IMR-90 (cell line): ENCODE measurements around the gene ZBTB4. TPM values are rescaled to one million over a fixed set of nuclear protein-coding genes. Genes with fewer than 3 reads are reported as not detected.

Source experiments
- ATAC-seq: fragments of 200-7000 bp; cut with Tn5 transposase; 2 replicates; pipeline ENCODE4 v1.9.1; 2020; ENCODE audit warnings: low read depth, mild to moderate bottlenecking, moderate library complexity
- BruUV-seq: library from RNA; stranded (reverse); fragments of 400-500 nt; replicated peaks from 2 replicates; lab custom pipeline; 2021; lab: Mats Ljungman, UMichigan
- CTCF ChIA-PET: fragments of 300-600 bp; formaldehyde crosslinking; extraction: SDS; loops from one replicate; lab custom pipeline; 2021; ENCODE audit warnings: antibody characterized with exemption; lab: Yijun Ruan, JAX
- POLR2A ChIA-PET: fragments of 300-600 bp; sonication (Branson Sonifier 250); formaldehyde crosslinking; loops from one replicate; lab custom pipeline; 2022; ENCODE audit warnings: antibody characterized with exemption; ENCODE audit not compliant: unreplicated experiment; lab: Charles Lee
- DNase-seq: peaks from one replicate; pipeline ENCODE4 v3.0.0; 2013
- H2AFZ ChIP-seq: replicated peaks from 2 replicates; pipeline ENCODE3; 2013; ENCODE audit warnings: low read length, mild to moderate bottlenecking; ENCODE audit not compliant: poor library complexity
- H2AK5ac ChIP-seq: 2 replicates; pipeline ENCODE4 v1.6.1; 2013; ENCODE audit warnings: low read depth, low read length, inconsistent platforms
- H2AK9ac ChIP-seq: replicated peaks from 2 replicates; pipeline ENCODE3; 2013; ENCODE audit warnings: mild to moderate bottlenecking, low read depth, low read length, moderate library complexity; ENCODE audit not compliant: poor library complexity
- H2BK120ac ChIP-seq: 2 replicates; pipeline ENCODE4 v1.6.1; 2013; ENCODE audit warnings: low read depth, low read length, inconsistent platforms
- H2BK15ac ChIP-seq: 3 replicates; pipeline ENCODE4 v1.6.1; 2013; ENCODE audit warnings: low read depth, low read length, inconsistent platforms
- H2BK20ac ChIP-seq: 2 replicates; pipeline ENCODE4 v1.6.1; 2013; ENCODE audit warnings: low read depth, mild to moderate bottlenecking, inconsistent platforms, low read length, moderate library complexity
- H2BK5ac ChIP-seq: 2 replicates; pipeline ENCODE4 v1.6.1; 2013; ENCODE audit warnings: mild to moderate bottlenecking, low read depth, low read length, inconsistent platforms; ENCODE audit not compliant: poor library complexity, severe bottlenecking
- H3K14ac ChIP-seq: replicated peaks from 2 replicates; pipeline ENCODE4 v1.6.1; 2013; ENCODE audit warnings: low read depth, low read length, inconsistent platforms
- H3K18ac ChIP-seq: 2 replicates; pipeline ENCODE4 v1.6.1; 2013; ENCODE audit warnings: low read depth, low read length, control low read depth
- H3K23ac ChIP-seq: 2 replicates; pipeline ENCODE4 v1.6.1; 2013; ENCODE audit warnings: low read depth, low read length, inconsistent platforms
- H3K27ac ChIP-seq: 2 replicates; pipeline ENCODE4 v1.5.1; 2013; ENCODE audit warnings: mild to moderate bottlenecking, control low read depth, low read length; ENCODE audit not compliant: insufficient read depth
- H3K27me3 ChIP-seq: 2 replicates; pipeline ENCODE4 v1.6.1; 2013; ENCODE audit warnings: low read length; ENCODE audit not compliant: control insufficient read depth, insufficient read depth
- H3K36me3 ChIP-seq: 2 replicates; pipeline ENCODE4 v1.6.1; 2013; ENCODE audit warnings: low read length, mixed read lengths; ENCODE audit not compliant: control insufficient read depth, insufficient read depth
- H3K4ac ChIP-seq: 2 replicates; pipeline ENCODE4 v1.6.1; 2013; ENCODE audit warnings: low read depth, low read length, inconsistent platforms
- H3K4me1 ChIP-seq: 2 replicates; pipeline ENCODE4 v1.6.1; 2013; ENCODE audit warnings: low read length, mixed read lengths; ENCODE audit not compliant: control insufficient read depth, insufficient read depth
- H3K4me2 ChIP-seq: 2 replicates; pipeline ENCODE4 v1.6.1; 2013; ENCODE audit warnings: low read depth, mild to moderate bottlenecking, control low read depth, low read length, moderate library complexity
- H3K4me3 ChIP-seq: 2 replicates; pipeline ENCODE4 v1.5.1; 2013; ENCODE audit warnings: low read depth, mild to moderate bottlenecking, control low read depth, low read length, moderate library complexity; ENCODE audit not compliant: insufficient read depth
- H3K56ac ChIP-seq: 2 replicates; pipeline ENCODE4 v1.6.1; 2013; ENCODE audit warnings: low read length, inconsistent platforms; ENCODE audit not compliant: insufficient read depth; ENCODE audit errors: extremely low read depth
- H3K79me1 ChIP-seq, 2 experiments: 2 replicates each; pipeline ENCODE4 v1.6.1; 2013; ENCODE audit warnings: low read length in 2 of 2, inconsistent platforms in 1 of 2, low read depth in 1 of 2
- H3K9ac ChIP-seq: 2 replicates; pipeline ENCODE4 v1.6.1; 2013; ENCODE audit warnings: low read depth, low read length, control low read depth
- H3K9me1 ChIP-seq: 2 replicates; pipeline ENCODE4 v1.6.1; 2013; ENCODE audit warnings: low read length, inconsistent platforms; ENCODE audit not compliant: insufficient read depth
- H3K9me3 ChIP-seq: 2 replicates; pipeline ENCODE4 v1.6.1; 2013; ENCODE audit warnings: low read length; ENCODE audit not compliant: control insufficient read depth, insufficient read depth
- H4K20me1 ChIP-seq: 2 replicates; pipeline ENCODE4 v1.6.1; 2013; ENCODE audit warnings: low read length, inconsistent platforms; ENCODE audit not compliant: insufficient read depth
- H4K5ac ChIP-seq: 2 replicates; pipeline ENCODE4 v1.6.1; 2013; ENCODE audit warnings: mild to moderate bottlenecking, low read depth, low read length, control low read depth
- H4K8ac ChIP-seq, 2 experiments: 2 replicates each; pipeline ENCODE4 v1.6.1; 2013; ENCODE audit warnings: low read depth in 2 of 2, low read length in 2 of 2, control low read depth in 1 of 2, inconsistent platforms in 1 of 2
- H4K91ac ChIP-seq: 2 replicates; pipeline ENCODE4 v1.6.1; 2013; ENCODE audit warnings: low read depth, low read length, inconsistent platforms; ENCODE audit not compliant: insufficient read depth
- BHLHE40 ChIP-seq: fragments of 150-350 bp; IDR thresholded peaks from 2 replicates; pipeline ENCODE4 v1.6.1; 2016; ENCODE audit warnings: mild to moderate bottlenecking, low read depth, low read length
- CEBPB ChIP-seq: IDR thresholded peaks from 2 replicates; pipeline ENCODE4 v1.6.1; 2012; ENCODE audit warnings: low read depth, low read length, improper control_type of control experiment
- CHD1 ChIP-seq: IDR thresholded peaks from 2 replicates; pipeline ENCODE4 v1.6.1; 2012; ENCODE audit warnings: low read depth, low read length, improper control_type of control experiment
- CTCF ChIP-seq: conservative IDR thresholded peaks from 2 replicates; pipeline ENCODE4 v1.5.1; 2012; ENCODE audit warnings: mild to moderate bottlenecking, low read depth, low read length, improper control_type of control experiment
- ELK1 ChIP-seq: fragments of 150-350 bp; IDR thresholded peaks from 2 replicates; pipeline ENCODE4 v1.6.1; 2016; ENCODE audit warnings: low read depth, mild to moderate bottlenecking, low read length, moderate library complexity, borderline replicate concordance
- FOS ChIP-seq: fragments of 150-350 bp; IDR thresholded peaks from 2 replicates; pipeline ENCODE4 v1.6.1; 2016; ENCODE audit warnings: low read depth, low read length
- MAFK ChIP-seq: IDR thresholded peaks from 2 replicates; pipeline ENCODE4 v1.6.1; 2012; ENCODE audit warnings: low read depth, low read length, improper control_type of control experiment
- MAZ ChIP-seq: IDR thresholded peaks from 2 replicates; pipeline ENCODE4 v1.6.1; 2012; ENCODE audit warnings: low read depth, mild to moderate bottlenecking, low read length, improper control_type of control experiment, moderate library complexity, borderline replicate concordance
- MXI1 ChIP-seq: IDR thresholded peaks from 2 replicates; pipeline ENCODE4 v1.6.1; 2012; ENCODE audit warnings: low read depth, mild to moderate bottlenecking, low read length, moderate library complexity, borderline replicate concordance
- NFE2L2 ChIP-seq: fragments of 150-350 bp; IDR thresholded peaks from 2 replicates; pipeline ENCODE4 v1.6.1; 2016; ENCODE audit warnings: low read depth, mild to moderate bottlenecking, low read length
- POLR2A ChIP-seq: IDR thresholded peaks from 2 replicates; pipeline ENCODE4 v1.6.1; 2012; ENCODE audit warnings: mild to moderate bottlenecking, low read depth, low read length
- RAD21 ChIP-seq: IDR thresholded peaks from 2 replicates; pipeline ENCODE4 v1.6.1; 2012; ENCODE audit warnings: low read length, improper control_type of control experiment
- RCOR1 ChIP-seq: IDR thresholded peaks from 2 replicates; pipeline ENCODE4 v1.6.1; 2012; ENCODE audit warnings: mild to moderate bottlenecking, low read length, improper control_type of control experiment; ENCODE audit not compliant: insufficient replicate concordance
- RFX5 ChIP-seq: IDR thresholded peaks from 2 replicates; pipeline ENCODE4 v1.8.0; 2012; ENCODE audit warnings: low read depth, mild to moderate bottlenecking, low read length, moderate library complexity
- SMC3 ChIP-seq: fragments of 150-350 bp; IDR thresholded peaks from 2 replicates; pipeline ENCODE4 v1.6.1; 2016; ENCODE audit warnings: low read depth, mild to moderate bottlenecking, antibody characterized with exemption, low read length, moderate library complexity
- USF2 ChIP-seq: fragments of 150-350 bp; IDR thresholded peaks from 2 replicates; pipeline ENCODE4 v1.6.1; 2017; ENCODE audit warnings: mild to moderate bottlenecking, antibody characterized with exemption, low read length, low read depth
- WGBS, 2 experiments: methylation state at CpG; one replicate each; pipeline versions ENCODE4 v1.1.5 to v1.1.7; 2013; ENCODE audit warnings: missing lambda C conversion rate in 2 of 2; ENCODE audit not compliant: insufficient read length in 1 of 2; ENCODE audit errors: extremely low coverage in 2 of 2; 5-methylcytosine and 5-hydroxymethylcytosine counted together
- dilution Hi-C: fragments of 300-500 bp; cut with HindIII; formaldehyde crosslinking; loops from one replicate; pipeline ENCODE4 v1.14.3; 2018; ENCODE audit warnings: low sequenced_read_pairs; ENCODE audit not compliant: unreplicated experiment
- in situ Hi-C: fragments of 300-500 bp; cut with MboI; formaldehyde crosslinking; loops from 3 replicates; pipeline ENCODE4 v1.14.3; 2019; ENCODE audit warnings: low sequenced_read_pairs, inconsistent platforms, mixed read lengths
- intact Hi-C: fragments of 100-400 bp; cut with micrococcal nuclease; formaldehyde crosslinking; loops from 2 replicates; pipeline ENCODE4 v1.10.0; 2022
- polyA plus RNA-seq, 3 experiments: library from polyadenylated mRNA; depleted of rRNA; stranded (reverse); fragments of >200 nt; gene quantifications; 2 replicates each; pipeline ENCODE4 v1.2.3, GENCODE V29; 2012; ENCODE audit warnings: low replicate concordance in 1 of 3
- total RNA-seq: library from RNA; depleted of rRNA; stranded (reverse); fragments of >200 nt; gene quantifications from 2 replicates; pipeline ENCODE4 v1.2.3, GENCODE V29; 2012

ZBTB4 gene
- total and polyA plus RNA-seq, 2 of the 4 experiments (the other 2 are of a cell fraction) = 6.3 to 20.3 TPM

DNA sequence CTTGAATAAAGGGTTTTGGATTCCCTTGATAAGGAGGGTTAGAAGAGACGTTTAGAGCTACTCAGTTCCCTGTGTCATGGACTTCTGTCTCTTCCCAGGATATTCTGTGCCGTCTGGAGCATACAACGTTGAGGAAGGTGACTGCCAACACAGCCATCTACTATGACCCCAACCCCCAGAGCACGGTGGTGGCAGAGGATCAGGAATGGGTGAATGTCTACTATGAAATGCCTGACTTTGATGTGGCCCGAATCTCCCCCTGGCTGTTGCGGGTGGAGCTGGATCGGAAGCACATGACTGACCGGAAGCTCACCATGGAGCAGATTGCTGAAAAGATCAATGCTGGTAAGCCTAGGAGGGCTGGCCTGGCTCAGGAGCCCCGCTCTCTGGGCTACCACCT, 29.4 kb upstream of the ZBTB4 start:
- peaks cover 73% of the 10 kb centered on the region for H3K36me3 ChIP-seq
- no peaks in the 10 kb centered on the region for H3K9me3 ChIP-seq
- WGBS, 2 experiments = 88% methylated on average over 3 of the region's 9 CpGs; no CpG with 5 or more reads in 1 of the 2 experiments
- TF ChIP-seq ELK1 = no peak
- TF ChIP-seq BHLHE40 = no peak
- TF ChIP-seq MAFK = no peak
- no peak for TF ChIP-seq CHD1
- TF ChIP-seq CEBPB = no peak
- TF ChIP-seq SMC3 = no peak
- TF ChIP-seq POLR2A = no peak
- TF ChIP-seq RFX5 = no peak
- no peak for TF ChIP-seq MXI1
- TF ChIP-seq MAZ = no peak
- no peak for TF ChIP-seq CTCF
- no peak for TF ChIP-seq RCOR1
- no peak for TF ChIP-seq USF2
- TF ChIP-seq NFE2L2 = no peak
- TF ChIP-seq FOS = no peak
- TF ChIP-seq RAD21 = no peak
- H2AK9ac ChIP-seq = no peak overlapping the region
- DNase-seq (no peak), ATAC-seq (no peak)
- H3K4me1 ChIP-seq = no peaks in the 10 kb centered on the region
- no peak overlapping the region for H3K14ac ChIP-seq
- H2BK5ac ChIP-seq = no peak overlapping the region
- no peak overlapping the region for H3K56ac ChIP-seq
- H3K4ac ChIP-seq = no peak overlapping the region
- no peak overlapping the region for H2BK120ac ChIP-seq
- H3K79me1 ChIP-seq = peaks cover 4 to 11% of the 10 kb centered on the region in 2 experiments; a peak in 2 of 4 replicates
- BruUV-seq = no TSS peak
- H2BK15ac ChIP-seq = no peak overlapping the region
- no peak overlapping the region for H3K18ac ChIP-seq
- no peak overlapping the region for H4K5ac ChIP-seq
- ChIA-PET POLR2A (no interaction called here), CTCF (interaction anchor here (0.6 to 2.1 kb wide), 2 partner anchors 52 to 67 kb away, joined by 5 to 8 read pairs; no protein-coding TSS in a partner anchor)
- H3K23ac ChIP-seq = no peak overlapping the region
- H3K4me2 ChIP-seq = no peak overlapping the region
- H3K27me3 ChIP-seq = no peaks in the 10 kb centered on the region
- no peak overlapping the region for H4K91ac ChIP-seq
- no peak overlapping the region for H2AK5ac ChIP-seq
- H3K9ac ChIP-seq = no peak overlapping the region
- no peak overlapping the region for H3K4me3 ChIP-seq
- no peak overlapping the region for H2AFZ ChIP-seq
- no peak overlapping the region for H4K8ac ChIP-seq
- in situ Hi-C loops = no loop called here
- H4K20me1 ChIP-seq = no peaks in the 10 kb centered on the region
- no peak overlapping the region for H3K27ac ChIP-seq
- intact Hi-C loops = no loop called here
- no peak overlapping the region for H2BK20ac ChIP-seq
- dilution Hi-C loops = no loop called here
- H3K9me1 ChIP-seq = no peaks in the 10 kb centered on the region; the same call in 1 of the 2 replicates
